B cell (primary cell): Measurements from ENCODE around the gene CZIB.

Experiments used
- CTCF ChIP-seq: fragments of 200-600 bp; IDR thresholded peaks from one replicate; pipeline ENCODE4 v1.8.0; 2022; ENCODE audit warnings: antibody characterized with exemption, mild to moderate bottlenecking
- EZH2 ChIP-seq: IDR thresholded peaks from 2 replicates; pipeline ENCODE4 v1.6.1; 2012; ENCODE audit warnings: borderline replicate concordance, low read depth, mild to moderate bottlenecking, moderate library complexity, low read length; ENCODE audit not compliant: insufficient read depth, poor library complexity, severe bottlenecking

GRCh38 chr1:53255031-53255430 lies 34.6 kb upstream of the CZIB start:
- TF ChIP-seq CTCF (no peak), EZH2 (no peak)
